Ishikawa (cell line): ENCODE data around the gene TMEM256.

ENCODE experiments used
- CEBPB ChIP-seq: IDR thresholded peaks from 2 replicates; pipeline ENCODE4 v1.6.1; 2012
- CREB1 ChIP-seq: IDR thresholded peaks from 2 replicates; pipeline ENCODE4 v1.6.1; 2012; ENCODE audit warnings: low read depth
- EGR1 ChIP-seq: IDR thresholded peaks from 2 replicates; pipeline ENCODE4 v1.6.1; 2012
- EP300 ChIP-seq: IDR thresholded peaks from 2 replicates; pipeline ENCODE4 v1.6.1; 2012; ENCODE audit warnings: borderline replicate concordance
- FOXM1 ChIP-seq: IDR thresholded peaks from 2 replicates; pipeline ENCODE4 v1.6.1; 2012; ENCODE audit warnings: low read depth, borderline replicate concordance
- NFIC ChIP-seq: IDR thresholded peaks from 2 replicates; pipeline ENCODE4 v1.6.1; 2012
- RAD21 ChIP-seq: IDR thresholded peaks from 2 replicates; pipeline ENCODE4 v1.6.1; 2012; ENCODE audit warnings: low read depth
- REST ChIP-seq: IDR thresholded peaks from 2 replicates; pipeline ENCODE4 v1.6.1; 2012; ENCODE audit warnings: low read depth, mild to moderate bottlenecking
- TAF1 ChIP-seq: IDR thresholded peaks from 2 replicates; pipeline ENCODE4 v1.6.1; 2012; ENCODE audit warnings: low read depth, mild to moderate bottlenecking
- TCF12 ChIP-seq: IDR thresholded peaks from 2 replicates; pipeline ENCODE4 v1.6.1; 2012; ENCODE audit warnings: low read depth
- TEAD4 ChIP-seq: IDR thresholded peaks from 2 replicates; pipeline ENCODE4 v1.6.1; 2012
- YY1 ChIP-seq: IDR thresholded peaks from 2 replicates; pipeline ENCODE4 v1.6.1; 2012; ENCODE audit warnings: low read depth
- ZBTB7A ChIP-seq: IDR thresholded peaks from 2 replicates; pipeline ENCODE4 v1.6.1; 2012; ENCODE audit warnings: low read depth
- TF ChIP-seq, protein P1 (sequence below): IDR thresholded peaks from 2 replicates; pipeline ENCODE4 v1.6.1; 2012
- TF ChIP-seq, protein P2 (sequence below): IDR thresholded peaks from 2 replicates; pipeline ENCODE4 v1.6.1; 2012

TMEM256 gene

GRCh38 chr17:7435676-7436555 is 32.0 kb upstream of the TMEM256 start:
- TF ChIP-seq CREB1 (no peak), TEAD4 (peak; percentile 1; the same call in 1 of the 2 replicates)
- TF ChIP-seq, protein P1, sequence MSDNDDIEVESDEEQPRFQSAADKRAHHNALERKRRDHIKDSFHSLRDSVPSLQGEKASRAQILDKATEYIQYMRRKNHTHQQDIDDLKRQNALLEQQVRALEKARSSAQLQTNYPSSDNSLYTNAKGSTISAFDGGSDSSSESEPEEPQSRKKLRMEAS, result peak; percentile 13; the same call in 1 of the 2 replicates

DNA sequence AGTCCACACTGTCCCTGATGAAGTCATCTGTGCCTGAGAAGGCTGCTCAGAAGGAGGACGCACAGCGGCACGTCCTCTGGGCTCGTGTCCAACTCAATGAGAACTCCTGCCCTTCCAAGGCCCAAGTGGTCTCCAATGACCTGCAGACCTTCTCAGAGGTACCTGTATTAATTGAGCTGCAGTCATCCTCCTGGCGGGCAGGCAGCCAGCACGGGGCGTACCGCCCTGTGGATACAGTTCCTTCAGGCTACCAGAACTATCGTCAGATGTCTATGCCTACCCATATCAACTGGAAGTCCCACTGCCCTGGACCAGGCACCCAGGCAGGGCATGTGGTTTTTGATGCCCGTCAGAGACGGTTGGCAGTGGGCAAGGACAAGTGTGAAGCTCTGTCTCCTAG is 28.4 kb upstream of the TMEM256 start:
- TF ChIP-seq NFIC (no peak), CEBPB (no peak)

DNA sequence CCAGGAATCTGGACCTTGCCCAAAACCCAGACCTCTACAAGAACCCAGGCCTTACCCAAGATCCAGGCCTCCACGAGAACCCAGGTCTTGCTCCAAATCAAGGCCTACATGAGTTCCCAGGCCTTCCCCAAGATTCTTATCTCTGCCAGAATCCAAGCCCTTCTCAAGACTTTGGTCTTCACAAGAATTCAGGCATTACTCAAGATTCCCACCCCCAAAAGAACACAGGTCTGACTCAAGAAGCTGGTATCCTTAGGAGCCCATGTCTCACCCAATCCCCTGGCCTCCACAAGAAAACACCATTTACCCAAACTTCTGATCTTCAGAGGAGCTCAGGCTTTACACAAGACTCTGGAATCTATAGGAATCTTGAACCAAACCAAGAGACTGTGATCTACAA is 27.3 kb upstream of the TMEM256 start:
- TF ChIP-seq NFIC (no peak), REST (no peak), TAF1 (no peak), CEBPB (no peak), CREB1 (no peak), RAD21 (no peak), EGR1 (no peak), ZBTB7A (no peak), YY1 (no peak), TCF12 (no peak)
- TF ChIP-seq, protein P2, sequence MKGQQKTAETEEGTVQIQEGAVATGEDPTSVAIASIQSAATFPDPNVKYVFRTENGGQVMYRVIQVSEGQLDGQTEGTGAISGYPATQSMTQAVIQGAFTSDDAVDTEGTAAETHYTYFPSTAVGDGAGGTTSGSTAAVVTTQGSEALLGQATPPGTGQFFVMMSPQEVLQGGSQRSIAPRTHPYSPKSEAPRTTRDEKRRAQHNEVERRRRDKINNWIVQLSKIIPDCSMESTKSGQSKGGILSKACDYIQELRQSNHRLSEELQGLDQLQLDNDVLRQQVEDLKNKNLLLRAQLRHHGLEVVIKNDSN, result no peak

DNA sequence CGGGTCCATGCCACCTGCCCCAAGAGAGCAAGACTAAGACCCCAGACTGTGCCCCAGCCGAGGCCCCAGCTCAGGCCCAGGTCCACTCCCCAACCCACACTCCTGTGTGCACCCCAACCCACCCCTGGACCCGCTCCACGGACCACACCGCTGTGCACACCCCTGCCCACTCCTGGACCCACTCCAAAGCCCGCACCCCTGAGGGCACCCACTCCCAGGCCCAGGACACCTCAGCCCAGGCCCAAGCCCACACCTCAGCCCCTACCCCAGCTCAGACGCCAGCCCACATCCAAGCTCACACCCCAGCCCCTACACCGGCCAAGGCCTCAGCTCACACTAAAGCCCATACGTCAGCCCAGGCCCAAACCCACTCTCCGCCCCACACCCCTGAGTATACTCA is 25.8 kb upstream of the TMEM256 start:
- TF ChIP-seq CREB1, result no peak
- no peak for TF ChIP-seq TCF12
- no peak for TF ChIP-seq EGR1
- no peak for TF ChIP-seq YY1
- TF ChIP-seq, protein P1, result no peak

- TF ChIP-seq EP300 (no peak), ZBTB7A (no peak), TEAD4 (no peak), CREB1 (no peak), EGR1 (no peak), NFIC (no peak), CEBPB (no peak), REST (no peak), FOXM1 (no peak)
- TF ChIP-seq, protein P2, result no peak
- TF ChIP-seq, protein P1, result no peak
Observed at GRCh38 chr17:7428557-7428956, 24.7 kb upstream of the TMEM256 start, which contains the start of gene SPEM3. SPEM3 (plus strand) TSS chr17:7428857; CDS start chr17:7428903, 46 bp downstream.

DNA sequence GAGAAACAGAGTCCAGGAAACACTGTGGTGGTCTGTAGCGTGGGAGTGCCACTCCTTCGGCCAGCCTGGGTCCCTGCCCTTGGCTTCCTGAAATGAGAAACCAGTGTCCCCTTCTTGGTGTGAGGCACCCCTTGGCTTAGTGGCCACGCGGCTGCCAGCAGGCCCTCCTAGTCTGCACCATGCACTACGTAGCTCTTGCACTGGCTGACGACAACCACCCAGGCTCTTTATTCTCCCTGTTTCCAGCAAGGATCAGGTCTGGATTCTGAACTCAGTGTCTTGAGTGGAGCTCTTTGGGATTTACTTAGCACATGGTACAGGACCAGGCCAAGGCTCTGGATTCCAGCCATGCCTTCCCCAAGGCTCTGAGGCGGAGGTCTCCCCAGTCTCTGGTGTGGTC is 23.7 kb upstream of the TMEM256 start:
- no peak for TF ChIP-seq TAF1
- no peak for TF ChIP-seq NFIC
- TF ChIP-seq RAD21, result no peak
- TF ChIP-seq TEAD4, result no peak
- no peak for TF ChIP-seq YY1
- TF ChIP-seq CEBPB, result no peak
